ENCODE results near the gene MPZL1. TPM values are rescaled to one million over a fixed set of nuclear protein-coding genes. Genes with fewer than 3 reads are reported as not detected.
"Not testable (repeated sequence)": the region's sequence is repeated elsewhere in the genome, so short reads cannot be mapped to it uniquely, and the experiment has no call there.

MPZL1 gene
- total RNA-seq, 4 donors from 2014 or later = 9.2 to 15.7 (median 11.7) TPM

- no peak for DNase-seq
- peaks cover 0 to under 1% of the 10 kb centered on the region in 2 donors for H3K4me1 ChIP-seq
- H3K4me3 ChIP-seq = no peak overlapping the region
- H3K27ac ChIP-seq = no peak overlapping the region
- no peaks in the 10 kb centered on the region for H3K9me3 ChIP-seq
- intact Hi-C loops (cut with DNase I; ENCODE audit: low total_unique reads) (no loop called here), in situ Hi-C loops (cut with MboI; ENCODE audit: low sequenced_read_pairs in 4 of 4) (no loop called here)
- no peak for ATAC-seq
- H3K27me3 ChIP-seq = no peaks in the 10 kb centered on the region
- TF ChIP-seq CTCF (IDR thresholded peaks at IDR 0.05 in 4 of 5, conservative IDR thresholded peaks at IDR 0.05 in 1 of 5) = no peak
- TF ChIP-seq POLR2A (IDR thresholded peaks at IDR 0.05) = no peak
- no peaks in the 10 kb centered on the region for H3K36me3 ChIP-seq
These were observed 103.8 kb downstream of the MPZL1 start for GRCh38 chr1:167825419-167826079.

- no peaks in the 10 kb centered on the region for H3K36me3 ChIP-seq
- no peak for TF ChIP-seq POLR2A (IDR thresholded peaks at IDR 0.05)
- no peak for TF ChIP-seq CTCF (IDR thresholded peaks at IDR 0.05 in 4 of 5, conservative IDR thresholded peaks at IDR 0.05 in 1 of 5)
- no peaks in the 10 kb centered on the region for H3K9me3 ChIP-seq
- no peak for ATAC-seq
- no peaks in the 10 kb centered on the region for H3K4me1 ChIP-seq
- in situ Hi-C loops (cut with MboI; ENCODE audit: low sequenced_read_pairs in 4 of 4) (no loop called here), intact Hi-C loops (cut with DNase I; ENCODE audit: low total_unique reads) (no loop called here)
- no peak overlapping the region for H3K4me3 ChIP-seq
- no peak for DNase-seq
- no peaks in the 10 kb centered on the region for H3K27me3 ChIP-seq
- H3K27ac ChIP-seq = no peak overlapping the region
These were observed 104.3 kb downstream of the MPZL1 start for GRCh38 chr1:167826127-167826526.

GRCh38 chr1:167829868-167830267, 108.1 kb downstream of the MPZL1 start:
- in situ Hi-C loops (cut with MboI; ENCODE audit: low sequenced_read_pairs in 4 of 4) (no loop called here), intact Hi-C loops (cut with DNase I; ENCODE audit: low total_unique reads) (no loop called here)
- no peak for ATAC-seq
- Histone ChIP-seq H3K9me3 (no peaks in the 10 kb centered on the region), H3K27me3 (no peaks in the 10 kb centered on the region), H3K36me3 (no peaks in the 10 kb centered on the region), H3K27ac (no peak overlapping the region), H3K4me3 (no peak overlapping the region), H3K4me1 (no peaks in the 10 kb centered on the region)
- TF ChIP-seq CTCF (IDR thresholded peaks at IDR 0.05 in 4 of 5, conservative IDR thresholded peaks at IDR 0.05 in 1 of 5) = no peak
- TF ChIP-seq POLR2A (IDR thresholded peaks at IDR 0.05) = no peak
- DNase-seq = no peak

- H3K27me3 ChIP-seq; H3K4me3 ChIP-seq; DNase-seq; H3K27ac ChIP-seq; H3K36me3 ChIP-seq; intact Hi-C loops (cut with DNase I; ENCODE audit: low total_unique reads); H3K9me3 ChIP-seq; in situ Hi-C loops (cut with MboI; ENCODE audit: low sequenced_read_pairs in 4 of 4); ATAC-seq; H3K4me1 ChIP-seq: not testable (repeated sequence)
These were observed 108.9 kb downstream of the MPZL1 start for GRCh38 chr1:167830668-167831067.

- Histone ChIP-seq H3K27me3 (no peaks in the 10 kb centered on the region), H3K36me3 (no peaks in the 10 kb centered on the region), H3K4me1 (no peaks in the 10 kb centered on the region), H3K27ac (no peak overlapping the region), H3K4me3 (no peak overlapping the region), H3K9me3 (no peaks in the 10 kb centered on the region)
- in situ Hi-C loops (cut with MboI; ENCODE audit: low sequenced_read_pairs in 4 of 4) (no loop called here), intact Hi-C loops (cut with DNase I; ENCODE audit: low total_unique reads) (no loop called here)
- TF ChIP-seq CTCF (IDR thresholded peaks at IDR 0.05 in 4 of 5, conservative IDR thresholded peaks at IDR 0.05 in 1 of 5) (no peak), POLR2A (IDR thresholded peaks at IDR 0.05) (no peak)
- ATAC-seq = no peak
- DNase-seq = no peak
These were observed 110.9 kb downstream of the MPZL1 start for GRCh38 chr1:167832693-167833092.

Data from gastrocnemius medialis (tissue), 4 donors.